ENCODE measurements around the gene USP13.

Gene USP13

DNA sequence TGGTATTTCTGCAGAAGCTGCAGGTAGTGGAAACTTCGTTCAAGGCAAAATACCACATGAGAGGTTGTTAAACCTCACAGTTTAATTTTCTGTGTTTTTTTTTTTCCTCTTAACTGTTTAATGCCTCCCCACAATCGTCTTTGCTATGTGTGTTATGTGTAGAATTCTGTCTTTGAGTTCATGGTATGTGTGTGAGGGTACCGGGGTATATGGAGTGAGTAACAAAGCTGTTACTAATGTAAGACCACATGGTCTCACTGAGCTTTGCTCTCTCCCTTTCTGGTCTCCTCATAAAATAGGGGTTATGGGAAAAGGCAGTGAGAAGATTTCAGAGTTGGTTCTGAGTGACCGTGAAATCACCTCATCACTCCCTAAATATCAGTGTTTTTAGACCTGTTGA, 143.6 kb downstream of the USP13 start:
- no peak for DNase-seq (ENCODE audit: low spot score)

- DNase-seq (ENCODE audit: low spot score), result no peak
These were observed 144.4 kb downstream of the USP13 start for GRCh38 chr3:179797192-179797591.

DNA sequence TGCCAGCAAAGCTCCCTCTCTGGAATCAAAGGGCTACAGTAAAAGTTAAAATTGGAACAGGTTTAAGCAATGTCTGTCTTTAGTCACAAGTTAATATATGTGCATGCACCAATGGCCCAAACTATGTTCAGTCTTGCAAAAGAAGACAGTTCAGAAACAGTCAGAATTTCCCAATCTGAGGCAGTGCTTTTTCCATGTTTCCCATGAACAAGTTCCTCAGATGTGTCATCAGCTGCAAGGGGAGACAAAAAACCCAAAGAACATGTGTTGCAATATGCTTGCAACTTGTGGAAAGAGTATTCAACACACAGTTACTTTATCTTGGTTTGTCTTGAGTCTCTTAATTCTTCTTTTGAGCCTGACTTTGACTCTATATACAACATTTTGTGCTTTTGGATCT, 148.4 kb downstream of the USP13 start:
- no peak for DNase-seq (ENCODE audit: low spot score)

DNA sequence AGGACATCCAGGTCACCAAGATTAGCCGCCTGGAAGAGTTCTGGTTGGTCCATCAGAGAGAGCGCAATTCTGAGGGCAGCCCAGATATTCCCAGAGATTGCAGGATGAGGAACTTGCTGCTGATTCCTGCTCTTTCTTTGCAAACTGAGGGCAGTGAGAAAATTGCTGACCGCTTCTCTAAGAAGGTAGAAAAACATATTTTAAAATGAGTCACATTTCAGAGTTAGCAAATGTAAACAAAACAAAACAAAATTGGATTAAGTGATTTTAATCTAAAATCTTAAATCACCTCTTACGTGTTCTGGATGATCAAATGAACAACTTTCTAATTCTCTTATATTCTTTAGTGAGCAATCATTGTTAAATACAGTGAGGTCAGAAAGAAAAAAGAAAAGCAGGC, 149.0 kb downstream of the USP13 start:
- no peak for DNase-seq (ENCODE audit: low spot score)

- no peak for DNase-seq (ENCODE audit: low spot score)
These were observed 153.3 kb downstream of the USP13 start for GRCh38 chr3:179806177-179806576.

GRCh38 chr3:179807588-179807987, 154.7 kb downstream of the USP13 start:
- no peak for DNase-seq (ENCODE audit: low spot score)

GRCh38 chr3:179809639-179810038, 156.8 kb downstream of the USP13 start:
- no peak for DNase-seq (ENCODE audit: low spot score)

- peak; percentile 65 for DNase-seq (ENCODE audit: low spot score)
These were observed 158.7 kb downstream of the USP13 start for GRCh38 chr3:179811321-179812095.

DNA sequence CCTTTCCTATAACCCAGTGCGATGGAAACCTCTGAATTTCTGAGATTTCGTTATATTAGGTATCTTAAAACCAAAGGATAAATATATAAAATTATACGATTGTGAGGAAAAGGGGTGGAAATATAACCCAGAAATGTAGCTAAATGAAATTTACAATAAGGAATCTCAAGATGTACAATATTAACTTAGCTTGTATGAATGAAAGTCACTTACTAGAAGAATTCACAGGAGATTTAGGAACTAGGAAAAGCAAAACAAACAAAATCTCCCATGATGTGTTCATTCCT, 159.2 kb downstream of the USP13 start:
- DNase-seq (ENCODE audit: low spot score), result no peak

DNA sequence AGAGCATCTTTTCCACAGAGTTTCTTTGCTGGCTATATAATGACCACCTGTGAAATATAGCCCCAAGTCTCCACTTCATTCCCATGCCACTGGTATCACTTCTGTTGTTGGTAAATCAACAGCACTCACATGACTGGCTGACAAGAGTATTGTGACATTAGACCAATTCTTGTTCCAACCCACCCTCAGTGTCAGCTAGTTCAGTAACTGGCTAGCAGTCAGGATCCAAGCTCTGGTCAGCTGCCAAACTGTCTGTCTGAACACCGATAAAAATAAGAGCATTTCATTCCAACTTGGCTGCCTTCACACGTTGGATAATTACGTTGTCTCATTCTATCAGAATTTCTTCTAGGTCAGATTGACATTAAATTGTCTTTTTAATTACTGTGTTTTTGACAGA, 166.5 kb downstream of the USP13 start:
- DNase-seq (ENCODE audit: low spot score), result no peak

DNA sequence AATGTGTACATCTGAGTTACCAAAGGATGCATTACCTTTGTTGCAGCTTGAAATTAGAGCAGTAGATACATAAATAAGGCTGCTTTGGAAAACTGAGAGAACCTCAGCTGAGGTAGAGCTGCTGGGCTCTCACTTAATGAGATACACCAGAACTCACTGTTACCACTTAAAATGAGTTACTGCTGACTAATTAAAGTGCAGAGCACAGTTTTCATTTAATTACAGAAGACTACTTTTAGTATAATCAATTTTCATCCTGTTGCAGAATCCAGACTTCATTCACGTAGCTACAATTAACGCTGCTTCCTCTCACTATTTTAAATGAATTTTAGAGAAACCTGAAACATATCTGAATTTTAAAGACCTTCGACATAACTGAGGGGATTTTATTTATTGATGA, 169.5 kb downstream of the USP13 start:
- no peak for DNase-seq (ENCODE audit: low spot score)

DNA sequence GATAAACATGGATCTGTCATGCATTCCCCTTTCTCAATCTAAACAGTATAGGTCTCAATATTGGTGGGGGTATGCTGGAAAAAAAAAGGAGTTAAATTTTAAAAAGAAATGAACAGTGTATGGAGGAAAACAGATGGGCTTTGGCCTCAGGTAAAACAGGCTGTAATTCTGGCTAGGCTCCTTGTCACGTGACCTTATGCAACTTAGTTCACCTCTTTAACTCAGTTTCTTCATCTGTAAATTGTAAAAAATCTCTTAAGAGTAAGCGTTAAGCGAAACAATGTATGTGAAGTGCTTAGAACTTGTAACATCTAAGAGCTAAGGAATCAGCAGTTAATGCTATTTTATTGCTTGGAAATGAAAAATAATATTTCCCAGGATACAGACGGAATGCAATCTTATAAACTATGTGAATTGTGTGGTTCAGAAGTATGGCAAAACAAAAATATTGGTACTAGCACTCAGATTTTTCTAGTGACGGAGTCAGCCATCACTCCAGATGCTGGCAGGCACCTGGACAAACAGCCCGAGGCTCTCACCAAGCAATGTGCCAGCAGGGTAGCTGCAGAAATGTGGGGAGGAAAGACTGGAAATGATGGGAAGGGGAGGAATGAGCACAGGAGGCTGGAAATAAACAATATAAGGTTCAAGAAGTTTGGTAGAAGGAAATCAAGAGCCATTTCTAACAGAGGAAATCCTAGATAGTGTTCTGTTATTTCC, 172.8 kb downstream of the USP13 start:
- no peak for DNase-seq (ENCODE audit: low spot score)

DNA sequence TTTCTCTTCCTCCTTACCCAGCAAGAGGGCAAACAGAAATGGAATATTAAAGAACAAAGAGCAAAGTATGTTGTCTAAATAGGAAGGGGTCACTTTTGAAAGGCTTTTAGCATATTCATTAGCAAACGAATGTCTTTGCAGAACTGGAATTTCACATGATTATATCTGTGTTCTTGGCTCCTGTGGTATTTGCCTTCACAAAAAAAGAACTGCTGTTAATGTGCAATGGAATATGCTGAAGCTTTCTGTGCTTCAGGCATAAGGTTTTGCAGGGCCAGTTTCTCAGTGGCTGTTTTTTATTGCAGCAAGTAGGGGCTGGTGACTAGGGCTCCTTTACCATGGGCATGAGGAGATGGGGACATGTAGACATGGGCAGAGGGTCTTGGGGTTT, 173.4 kb downstream of the USP13 start:
- no peak for DNase-seq (ENCODE audit: low spot score)

DNA sequence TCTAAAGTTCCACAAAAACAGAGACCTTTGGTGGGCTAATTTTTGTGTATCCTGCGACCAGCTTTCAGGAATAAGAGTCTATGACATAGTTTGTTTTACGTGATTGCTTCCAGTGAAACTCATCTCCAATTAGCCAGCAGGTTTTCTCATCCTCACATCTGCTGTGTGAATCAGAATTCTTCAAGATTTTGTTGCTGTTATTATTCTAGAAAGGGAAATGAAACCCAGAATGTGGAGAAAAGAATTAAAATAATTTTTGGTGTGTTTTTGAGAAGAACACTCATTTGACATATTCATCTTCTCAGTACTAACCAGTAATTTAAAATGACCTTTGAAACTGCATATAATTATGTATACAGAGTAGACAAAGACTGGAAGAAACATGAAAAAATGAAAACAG, 175.9 kb downstream of the USP13 start:
- no peak for DNase-seq (ENCODE audit: low spot score)

GRCh38 chr3:179829401-179829800, 176.6 kb downstream of the USP13 start:
- DNase-seq (ENCODE audit: low spot score), result peak; percentile 31

GRCh38 chr3:179832333-179832854, 179.6 kb downstream of the USP13 start:
- DNase-seq (ENCODE audit: low spot score), result no peak

DNA sequence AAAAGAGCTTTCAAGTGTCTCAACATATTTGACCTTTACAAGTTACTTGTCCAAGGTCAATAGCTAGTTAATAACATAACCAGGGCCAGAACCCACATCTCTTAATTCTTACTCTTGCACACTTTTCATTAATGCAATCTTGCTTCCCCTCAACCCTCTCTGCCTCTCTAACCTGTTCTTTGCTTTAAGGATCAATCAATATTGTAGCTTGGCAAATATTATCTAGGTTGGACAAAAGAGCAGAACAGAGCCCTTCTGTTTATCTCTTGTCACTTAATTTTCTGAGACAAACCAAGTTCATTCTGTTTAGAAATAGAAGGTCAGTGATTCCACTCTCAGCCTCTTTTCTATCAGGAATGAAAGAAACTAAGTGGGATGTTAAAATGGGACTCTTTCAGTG, 180.5 kb downstream of the USP13 start:
- DNase-seq (ENCODE audit: low spot score), result no peak

- no peak for DNase-seq (ENCODE audit: low spot score)
These were observed 184.5 kb downstream of the USP13 start for GRCh38 chr3:179837374-179837773.

All from iPS-NIHi11 (cell line).